Suppressor macrophage treated with lipopolysaccharide for 1 hour (primary cell): ENCODE data around the gene ZNF699.
"Not testable (repeated sequence)": the region's sequence is repeated elsewhere in the genome, so short reads cannot be mapped to it uniquely, and the experiment has no call there.

ENCODE experiments used
- DNase-seq, 3 donors: peaks; one replicate each; pipeline ENCODE4 v3.0.0-alpha.2; 2020 to 2022

Gene ZNF699

GRCh38 chr19:9283485-9283884 is 26.2 kb downstream of the ZNF699 start:
- DNase-seq = not testable (repeated sequence)

GRCh38 chr19:9251236-9251635 is 58.4 kb downstream of the ZNF699 start:
- no peak for DNase-seq

- no peak for DNase-seq
Observed at GRCh38 chr19:9250630-9251029, 59.0 kb downstream of the ZNF699 start, which contains the start of gene OR7E24. OR7E24 (plus strand) TSS chr19:9250930; CDS start chr19:9251044, 114 bp downstream.
